ENCODE results near the gene MAGI1. TPM values are rescaled to one million over a fixed set of nuclear protein-coding genes. Genes with fewer than 3 reads are reported as not detected.
A peak's percentile ranks its signal among the peaks of the same experiment; 100 is the strongest.

Gene MAGI1
- total RNA-seq, 3 donors from 2014 or later: 22.1 to 94.4 (median 70.5) TPM

DNA sequence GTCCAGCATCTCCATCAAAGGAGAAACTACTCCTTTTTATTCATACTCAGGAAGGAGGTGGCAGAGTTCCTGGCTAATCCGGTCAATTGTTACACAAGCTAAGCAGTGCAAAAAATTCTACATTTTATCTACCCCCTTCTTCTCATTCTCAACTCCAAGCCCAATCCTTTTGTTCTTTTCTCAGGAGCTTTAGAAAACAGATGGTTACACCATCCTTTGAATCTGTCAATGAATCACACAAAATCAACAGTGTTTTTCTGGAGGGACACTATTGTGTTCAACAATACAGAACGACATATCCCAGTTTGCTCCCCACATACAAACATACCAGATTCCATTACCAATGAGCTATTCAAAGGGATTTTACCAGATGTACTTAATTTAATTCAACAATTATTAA lies 362.1 kb downstream of the MAGI1 start:
- intact Hi-C loops (cut with DNase I; ENCODE audit: low total_unique reads): no loop called here
- TF ChIP-seq POLR2A (IDR thresholded peaks at IDR 0.05): no peak
- no peaks in the 10 kb centered on the region for H3K9me3 ChIP-seq
- H3K4me1 ChIP-seq: no peaks in the 10 kb centered on the region
- no peak for DNase-seq (ENCODE audit: low spot score in 2 of 2)
- H3K4me3 ChIP-seq: no peak overlapping the region
- no peak overlapping the region for H3K27ac ChIP-seq
- no peaks in the 10 kb centered on the region for H3K27me3 ChIP-seq
- no peaks in the 10 kb centered on the region for H3K36me3 ChIP-seq

DNA sequence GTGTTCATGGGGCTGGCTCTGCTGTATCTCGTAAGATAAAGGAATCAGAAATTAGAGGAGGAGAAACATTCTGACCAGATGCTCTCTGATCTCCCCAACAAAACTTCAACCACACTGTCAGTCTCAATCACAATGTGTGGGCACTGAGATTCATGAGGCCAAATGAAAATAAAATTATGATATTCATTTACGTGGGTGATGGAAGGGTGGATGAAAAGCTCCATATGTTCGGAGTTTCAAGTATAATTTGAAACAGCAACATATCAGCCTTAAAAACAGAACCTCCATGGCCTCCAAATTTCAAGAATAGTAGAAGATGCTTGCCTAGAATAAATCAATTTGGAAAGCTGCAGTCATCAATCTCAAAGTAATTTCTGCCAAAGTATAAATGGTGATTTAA lies 363.7 kb downstream of the MAGI1 start:
- Histone ChIP-seq H3K36me3 (no peaks in the 10 kb centered on the region), H3K27ac (no peak overlapping the region), H3K27me3 (no peaks in the 10 kb centered on the region), H3K4me1 (no peaks in the 10 kb centered on the region), H3K4me3 (no peak overlapping the region), H3K9me3 (no peaks in the 10 kb centered on the region)
- intact Hi-C loops (cut with DNase I; ENCODE audit: low total_unique reads): no loop called here
- no peak for DNase-seq (ENCODE audit: low spot score in 2 of 2)
- TF ChIP-seq POLR2AphosphoS5 (IDR thresholded peaks at IDR 0.05) (no peak), POLR2A (IDR thresholded peaks at IDR 0.05) (no peak)
- TF ChIP-seq, protein P1, sequence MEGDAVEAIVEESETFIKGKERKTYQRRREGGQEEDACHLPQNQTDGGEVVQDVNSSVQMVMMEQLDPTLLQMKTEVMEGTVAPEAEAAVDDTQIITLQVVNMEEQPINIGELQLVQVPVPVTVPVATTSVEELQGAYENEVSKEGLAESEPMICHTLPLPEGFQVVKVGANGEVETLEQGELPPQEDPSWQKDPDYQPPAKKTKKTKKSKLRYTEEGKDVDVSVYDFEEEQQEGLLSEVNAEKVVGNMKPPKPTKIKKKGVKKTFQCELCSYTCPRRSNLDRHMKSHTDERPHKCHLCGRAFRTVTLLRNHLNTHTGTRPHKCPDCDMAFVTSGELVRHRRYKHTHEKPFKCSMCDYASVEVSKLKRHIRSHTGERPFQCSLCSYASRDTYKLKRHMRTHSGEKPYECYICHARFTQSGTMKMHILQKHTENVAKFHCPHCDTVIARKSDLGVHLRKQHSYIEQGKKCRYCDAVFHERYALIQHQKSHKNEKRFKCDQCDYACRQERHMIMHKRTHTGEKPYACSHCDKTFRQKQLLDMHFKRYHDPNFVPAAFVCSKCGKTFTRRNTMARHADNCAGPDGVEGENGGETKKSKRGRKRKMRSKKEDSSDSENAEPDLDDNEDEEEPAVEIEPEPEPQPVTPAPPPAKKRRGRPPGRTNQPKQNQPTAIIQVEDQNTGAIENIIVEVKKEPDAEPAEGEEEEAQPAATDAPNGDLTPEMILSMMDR (IDR thresholded peaks at IDR 0.05): no peak

DNA sequence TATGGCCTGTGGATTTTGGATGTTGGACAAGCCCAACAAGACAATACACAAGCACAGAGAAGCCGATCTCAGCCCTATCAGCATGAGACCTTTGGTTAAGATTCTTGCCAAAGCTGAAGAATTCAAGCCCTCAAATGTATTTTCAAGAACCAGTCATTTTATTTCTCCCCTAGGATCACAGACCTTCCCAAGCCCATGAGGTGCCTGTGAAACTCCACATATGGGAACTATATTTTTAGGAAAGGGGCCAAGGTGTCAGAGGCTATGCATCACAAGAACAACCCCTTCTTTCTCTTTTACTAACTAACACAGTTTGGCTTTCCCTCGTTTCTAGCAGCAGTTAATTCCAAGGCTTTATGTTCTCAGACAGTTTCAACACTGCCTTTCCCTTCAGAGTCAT lies 364.5 kb downstream of the MAGI1 start:
- no peak overlapping the region for H3K4me3 ChIP-seq
- H3K9me3 ChIP-seq: no peaks in the 10 kb centered on the region
- no peak for DNase-seq (ENCODE audit: low spot score in 2 of 2)
- no peaks in the 10 kb centered on the region for H3K27me3 ChIP-seq
- intact Hi-C loops (cut with DNase I; ENCODE audit: low total_unique reads): no loop called here
- TF ChIP-seq POLR2AphosphoS5 (IDR thresholded peaks at IDR 0.05): no peak
- no peak for TF ChIP-seq POLR2A (IDR thresholded peaks at IDR 0.05)
- TF ChIP-seq, protein P1 (IDR thresholded peaks at IDR 0.05): no peak
- H3K36me3 ChIP-seq: no peaks in the 10 kb centered on the region
- H3K27ac ChIP-seq: no peak overlapping the region
- no peaks in the 10 kb centered on the region for H3K4me1 ChIP-seq

DNA sequence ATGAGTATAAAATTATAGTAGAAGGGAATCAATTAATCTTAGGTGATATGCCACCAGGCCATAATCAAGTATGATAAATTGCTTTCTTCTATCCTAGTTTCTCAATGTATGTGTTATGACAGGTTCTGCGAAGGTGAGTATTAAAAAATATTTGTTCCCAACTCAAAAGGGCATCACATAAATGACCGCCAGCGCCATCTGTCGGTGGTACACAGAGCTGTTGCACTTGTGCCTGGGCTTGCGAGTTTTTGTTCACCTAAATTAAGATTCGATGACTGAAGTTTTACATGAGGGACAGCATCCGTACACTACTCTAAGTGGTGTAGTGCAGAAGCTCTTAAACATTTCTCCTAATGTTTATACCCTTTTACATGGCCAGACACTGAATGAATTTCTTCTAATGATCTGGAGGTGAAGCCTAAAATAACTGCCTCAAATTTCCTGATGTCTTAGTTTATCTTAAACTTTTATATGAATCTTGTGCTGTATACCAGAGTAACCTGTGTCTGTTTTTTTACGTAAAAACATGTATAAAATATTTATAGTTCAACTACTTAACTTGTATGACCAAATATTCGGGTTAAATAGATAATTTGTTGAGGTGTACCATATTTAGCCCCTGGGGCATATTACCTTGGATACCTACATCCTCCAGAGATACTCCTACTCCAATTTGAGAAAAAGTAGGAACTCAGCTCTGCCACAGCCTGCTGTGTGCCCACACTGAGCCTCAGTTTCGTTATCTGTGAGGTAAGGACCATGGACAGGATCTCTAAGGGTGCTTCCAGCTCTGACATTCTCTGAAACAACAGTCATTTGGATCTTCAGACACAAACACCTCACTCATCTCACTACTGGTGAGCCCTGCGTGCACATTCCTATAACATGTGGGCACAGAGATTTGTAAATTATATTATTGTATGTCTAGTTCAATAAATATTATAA lies 365.6 kb downstream of the MAGI1 start:
- no peak for DNase-seq (ENCODE audit: low spot score in 2 of 2)
- H3K36me3 ChIP-seq: no peaks in the 10 kb centered on the region
- intact Hi-C loops (cut with DNase I; ENCODE audit: low total_unique reads): no loop called here

DNA sequence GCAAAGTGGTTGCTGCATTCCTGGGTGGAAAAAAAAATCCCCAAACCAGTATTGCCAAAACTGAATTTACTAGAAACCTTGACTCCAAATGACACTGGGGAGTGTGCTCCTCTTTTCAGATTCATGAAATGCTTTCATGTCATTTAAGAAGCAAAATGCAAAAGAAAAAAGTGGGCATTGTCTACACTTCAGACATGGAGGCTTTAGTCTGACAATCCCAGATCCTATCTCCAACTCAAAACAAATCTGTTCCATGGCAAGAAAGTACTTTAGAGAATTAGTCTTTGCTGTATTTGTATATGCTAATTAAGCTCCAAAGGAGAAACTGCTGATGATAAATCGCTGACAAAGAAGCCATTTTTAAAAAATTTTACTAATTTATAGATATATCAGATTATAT lies 366.7 kb downstream of the MAGI1 start:
- Histone ChIP-seq H3K27me3 (no peaks in the 10 kb centered on the region), H3K4me1 (no peaks in the 10 kb centered on the region), H3K9me3 (no peaks in the 10 kb centered on the region), H3K4me3 (no peak overlapping the region), H3K36me3 (no peaks in the 10 kb centered on the region), H3K27ac (no peak overlapping the region)
- intact Hi-C loops (cut with DNase I; ENCODE audit: low total_unique reads): no loop called here
- TF ChIP-seq POLR2AphosphoS5 (IDR thresholded peaks at IDR 0.05) (no peak), POLR2A (IDR thresholded peaks at IDR 0.05) (no peak)
- TF ChIP-seq, protein P1 (IDR thresholded peaks at IDR 0.05): no peak
- DNase-seq (ENCODE audit: low spot score in 2 of 2): no peak

More for the DNA sequence above, 365.6 kb downstream of the MAGI1 start:
- TF ChIP-seq POLR2A (IDR thresholded peaks at IDR 0.05): no peak
- TF ChIP-seq, protein P1 (IDR thresholded peaks at IDR 0.05): peak in 2 of 3 donors; percentile 31 to 48
- Histone ChIP-seq H3K27ac (no peak overlapping the region), H3K9me3 (no peaks in the 10 kb centered on the region), H3K4me1 (no peaks in the 10 kb centered on the region), H3K4me3 (no peak overlapping the region), H3K27me3 (no peaks in the 10 kb centered on the region)

Data from breast epithelium (tissue), 4 donors.